Lung (tissue), 12 donors: ENCODE data around the gene E2F4. TPM values are rescaled to one million over a fixed set of nuclear protein-coding genes. Genes with fewer than 3 reads are reported as not detected.
A peak's percentile ranks its signal among the peaks of the same experiment; 100 is the strongest.

ENCODE experiments used
- ATAC-seq: fragments of 200-7000 bp; cut with Tn5 transposase; one replicate; pipeline ENCODE4 v1.9.1; 2020; ENCODE audit warnings: moderate number of reproducible peaks; ENCODE audit not compliant: insufficient read depth, low FRiP score
- DNase-seq, 3 donors: peaks; one replicate each; pipeline ENCODE4 v3.0.0-alpha.2; 2013 to 2017
- H3K27ac ChIP-seq, 2 donors: one replicate each; pipeline ENCODE4 v1.5.1; 2013; ENCODE audit warnings: mild to moderate bottlenecking in 2 of 2, moderate library complexity in 2 of 2, control low read depth in 1 of 2, inconsistent platforms in 1 of 2, low read depth in 1 of 2, low read length in 1 of 2
- H3K27me3 ChIP-seq, 3 donors: one replicate each; pipeline ENCODE4 v1.5.1; 2013; ENCODE audit warnings: low read length in 2 of 3; ENCODE audit not compliant: control insufficient read depth in 3 of 3, insufficient read depth in 3 of 3
- H3K36me3 ChIP-seq, 4 donors: one replicate each; pipeline ENCODE4 v1.5.1; 2013; ENCODE audit warnings: low read length in 4 of 4, mild to moderate bottlenecking in 1 of 4, moderate library complexity in 1 of 4; ENCODE audit not compliant: control insufficient read depth in 4 of 4, insufficient read depth in 4 of 4
- H3K4me1 ChIP-seq, 5 donors: one replicate each; pipeline ENCODE4 v1.5.1; 2013; ENCODE audit warnings: low read length in 5 of 5, mild to moderate bottlenecking in 2 of 5, moderate library complexity in 1 of 5; ENCODE audit not compliant: control insufficient read depth in 5 of 5, insufficient read depth in 5 of 5
- H3K4me3 ChIP-seq: one replicate; pipeline ENCODE4 v1.5.1; 2013; ENCODE audit warnings: mild to moderate bottlenecking, control low read depth, moderate library complexity
- H3K9ac ChIP-seq, 2 donors: one replicate each; pipeline ENCODE4 v1.5.1; 2013; ENCODE audit warnings: low read length in 2 of 2, control low read depth in 1 of 2; ENCODE audit not compliant: insufficient read depth in 1 of 2
- H3K9me3 ChIP-seq, 4 donors: one replicate each; pipeline ENCODE4 v1.5.1; 2013; ENCODE audit warnings: low read length in 3 of 4, mild to moderate bottlenecking in 1 of 4, moderate library complexity in 1 of 4; ENCODE audit not compliant: control insufficient read depth in 4 of 4, insufficient read depth in 3 of 4
- WGBS, 2 donors: extraction: QIAGEN DNeasy Blood & Tissue Kit; methylation state at CpG; one replicate each; pipeline ENCODE4 v1.1.7; 2013; 5-methylcytosine and 5-hydroxymethylcytosine counted together
- polyA plus RNA-seq, 2 donors: library from polyadenylated mRNA; stranded (reverse); fragments of 200-250 nt; gene quantifications; one replicate each; pipeline ENCODE4 v1.2.1, GENCODE V29; 2013
- total RNA-seq, 2 donors: library from RNA; depleted of rRNA in 1 of 2; stranded (reverse); fragments of >200 nt in 1 of 2; gene quantifications; one replicate each; pipeline ENCODE4 v1.2.1, GENCODE V29; 2014 to 2021
- TF ChIP-seq, protein P1 (sequence below): IDR thresholded peaks from 2 replicates; pipeline ENCODE4 v1.5.1; 2012; ENCODE audit warnings: mild to moderate bottlenecking; ENCODE audit errors: control extremely low read depth, extremely low read depth
- donor health status: control.
- donor health status: control.
- donor health status: Bipolar disorder and iron deficiency.
- donor health status: healthy.
- donor health status: DM: yes; HTN: yes; CAD: no.

Gene E2F4
- total and polyA plus RNA-seq, 4 donors: 27.8 to 86.1 (median 56.4) TPM

DNA sequence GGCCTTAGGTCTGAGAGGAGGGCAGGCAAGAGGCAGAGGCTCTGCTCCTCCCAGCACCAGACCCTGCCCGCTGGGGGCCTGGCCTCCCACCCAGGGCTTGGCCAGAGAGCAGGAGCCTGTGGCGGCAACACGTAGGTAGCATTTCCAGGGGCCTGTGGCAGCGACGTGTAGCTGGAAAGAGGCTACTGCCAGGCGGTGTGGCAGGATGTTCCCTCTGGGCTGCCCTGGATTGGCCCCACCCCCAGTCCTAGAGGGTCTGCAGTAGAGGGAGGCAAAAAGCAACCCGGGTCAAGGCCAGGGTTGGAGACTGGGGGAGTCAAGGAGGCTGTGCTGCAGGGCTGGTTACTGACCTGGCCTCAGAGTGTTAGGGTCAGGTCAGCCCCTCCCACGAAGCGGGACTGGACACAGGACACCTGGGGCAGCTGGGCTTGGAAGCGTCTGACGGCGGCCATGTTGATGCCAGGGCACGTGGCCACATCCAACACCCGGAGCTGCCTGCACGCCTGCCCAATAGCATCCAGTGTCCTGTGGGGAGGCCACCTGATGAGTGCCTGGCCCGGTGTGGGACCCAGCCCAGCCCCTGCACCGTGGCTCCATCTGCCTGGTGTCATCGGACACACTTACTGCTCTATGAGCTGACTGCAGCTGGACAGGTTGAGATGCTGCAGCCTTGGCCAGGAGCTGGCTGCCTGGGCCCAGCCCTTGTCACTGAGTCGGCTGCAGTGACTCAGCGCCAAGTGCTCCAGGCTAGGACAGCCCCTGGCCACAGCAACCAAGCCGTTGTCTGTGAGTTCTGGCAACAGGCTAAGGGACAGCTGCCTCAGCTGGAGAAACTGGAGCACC lies 15.5 kb downstream of the E2F4 start:
- Histone ChIP-seq H3K4me1 (peaks cover 0 to 7% (median 0%) of the 10 kb centered on the region in 5 donors), H3K9me3 (no peaks in the 10 kb centered on the region), H3K9ac (no peak overlapping the region), H3K27ac (no peak overlapping the region), H3K36me3 (peaks cover 3 to 20% (median 3%) of the 10 kb centered on the region in 4 donors), H3K27me3 (no peaks in the 10 kb centered on the region), H3K4me3 (no peak overlapping the region)
- TF ChIP-seq, protein P1, sequence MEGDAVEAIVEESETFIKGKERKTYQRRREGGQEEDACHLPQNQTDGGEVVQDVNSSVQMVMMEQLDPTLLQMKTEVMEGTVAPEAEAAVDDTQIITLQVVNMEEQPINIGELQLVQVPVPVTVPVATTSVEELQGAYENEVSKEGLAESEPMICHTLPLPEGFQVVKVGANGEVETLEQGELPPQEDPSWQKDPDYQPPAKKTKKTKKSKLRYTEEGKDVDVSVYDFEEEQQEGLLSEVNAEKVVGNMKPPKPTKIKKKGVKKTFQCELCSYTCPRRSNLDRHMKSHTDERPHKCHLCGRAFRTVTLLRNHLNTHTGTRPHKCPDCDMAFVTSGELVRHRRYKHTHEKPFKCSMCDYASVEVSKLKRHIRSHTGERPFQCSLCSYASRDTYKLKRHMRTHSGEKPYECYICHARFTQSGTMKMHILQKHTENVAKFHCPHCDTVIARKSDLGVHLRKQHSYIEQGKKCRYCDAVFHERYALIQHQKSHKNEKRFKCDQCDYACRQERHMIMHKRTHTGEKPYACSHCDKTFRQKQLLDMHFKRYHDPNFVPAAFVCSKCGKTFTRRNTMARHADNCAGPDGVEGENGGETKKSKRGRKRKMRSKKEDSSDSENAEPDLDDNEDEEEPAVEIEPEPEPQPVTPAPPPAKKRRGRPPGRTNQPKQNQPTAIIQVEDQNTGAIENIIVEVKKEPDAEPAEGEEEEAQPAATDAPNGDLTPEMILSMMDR: no peak
- no peak for DNase-seq
- ATAC-seq: peak; percentile 21
- WGBS, 2 donors: 74 to 80% methylated on average over 21 of the region's 21 CpGs

DNA sequence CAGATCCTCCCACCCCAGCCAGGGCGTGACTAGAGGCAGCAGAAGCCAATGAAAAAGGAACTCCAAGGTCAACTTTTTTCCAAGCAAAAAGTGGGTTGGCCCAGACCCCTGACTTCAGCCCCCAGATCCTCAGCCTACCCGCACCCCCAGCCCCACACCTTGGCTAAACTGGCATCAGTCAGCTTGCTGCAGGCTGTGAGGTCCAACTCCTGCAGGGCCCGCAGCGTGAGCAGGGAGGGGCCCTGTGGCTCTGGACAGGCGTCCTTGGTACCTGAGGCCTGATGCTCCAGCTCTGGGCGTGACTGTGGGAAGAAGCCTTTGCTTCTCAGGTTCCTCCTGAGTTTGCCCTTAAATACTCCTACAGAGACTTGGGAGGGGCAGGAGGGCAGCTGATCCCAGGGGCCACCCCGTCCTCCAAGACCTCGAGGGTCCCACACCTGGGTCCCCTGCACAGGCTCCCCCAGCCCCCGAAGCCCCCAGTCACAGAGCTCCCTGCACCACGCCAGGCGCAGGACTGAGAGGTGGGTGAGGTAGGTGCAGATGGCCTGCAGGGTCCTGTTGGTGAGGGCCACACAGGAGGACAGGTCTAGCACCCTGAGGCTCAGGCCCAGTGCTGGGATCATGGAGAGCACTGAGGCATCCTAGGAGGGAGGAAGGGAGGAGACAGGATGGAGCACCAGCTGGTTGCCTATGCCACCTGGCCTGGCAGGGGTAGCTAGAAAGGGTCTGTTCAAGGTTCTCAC lies 16.4 kb downstream of the E2F4 start:
- H3K4me1 ChIP-seq: peaks cover 0 to 7% (median 0%) of the 10 kb centered on the region in 5 donors
- no peaks in the 10 kb centered on the region for H3K27me3 ChIP-seq
- WGBS, 2 donors: 95 to 96% methylated on average over 11 of the region's 11 CpGs
- DNase-seq: no peak
- H3K9ac ChIP-seq: no peak overlapping the region
- no peak overlapping the region for H3K27ac ChIP-seq
- TF ChIP-seq, protein P1: no peak
- no peaks in the 10 kb centered on the region for H3K9me3 ChIP-seq
- ATAC-seq: no peak
- H3K36me3 ChIP-seq: peaks cover 3 to 12% (median 3%) of the 10 kb centered on the region in 4 donors
- H3K4me3 ChIP-seq: no peak overlapping the region

DNA sequence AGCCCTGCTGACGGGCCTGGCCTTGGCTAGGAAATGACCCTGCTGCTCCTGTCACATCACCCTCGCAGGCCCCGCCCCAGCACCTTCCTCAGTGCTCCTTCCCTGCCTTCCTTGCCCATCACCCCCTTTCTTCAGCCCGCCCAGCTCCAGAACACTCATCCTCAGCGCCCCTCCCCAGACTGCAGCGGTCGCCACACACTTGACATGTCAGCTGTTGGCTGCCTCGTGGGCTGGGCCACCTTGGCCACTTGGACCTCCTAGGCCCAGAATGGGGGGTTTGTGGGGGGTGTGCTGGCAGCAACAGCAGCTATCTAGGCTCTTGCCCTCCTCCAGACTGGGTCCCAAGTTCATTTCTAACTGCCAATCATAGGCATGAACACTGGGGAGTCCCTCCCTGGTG lies 17.6 kb downstream of the E2F4 start:
- Histone ChIP-seq H3K4me1 (peaks cover 0 to 7% (median 0%) of the 10 kb centered on the region in 5 donors), H3K27me3 (no peaks in the 10 kb centered on the region), H3K9ac (no peak overlapping the region), H3K4me3 (no peak overlapping the region), H3K36me3 (peaks cover 0 to 4% (median 2%) of the 10 kb centered on the region in 4 donors), H3K9me3 (no peaks in the 10 kb centered on the region), H3K27ac (no peak overlapping the region)
- TF ChIP-seq, protein P1: no peak
- ATAC-seq (no peak), DNase-seq (no peak)
- WGBS, 2 donors: 88 to 90% methylated on average over 8 of the region's 8 CpGs
